Measurements from ENCODE around the gene DNMT1.

The DNMT1 gene

GRCh38 chr19:10133596-10133995 is 61.2 kb downstream of the DNMT1 start:
- Mint-ChIP-seq H3K27me3 (no peaks in the 10 kb centered on the region), H3K9me3 (no peaks in the 10 kb centered on the region), H3K4me1 (no peaks in the 10 kb centered on the region), H3K27ac (no peak overlapping the region), H3K36me3 (ENCODE audit: low read depth) (peaks cover 23% of the 10 kb centered on the region), H3K4me3 (no peak overlapping the region)
- ATAC-seq (no peak), DNase-seq (no peak)

DNA sequence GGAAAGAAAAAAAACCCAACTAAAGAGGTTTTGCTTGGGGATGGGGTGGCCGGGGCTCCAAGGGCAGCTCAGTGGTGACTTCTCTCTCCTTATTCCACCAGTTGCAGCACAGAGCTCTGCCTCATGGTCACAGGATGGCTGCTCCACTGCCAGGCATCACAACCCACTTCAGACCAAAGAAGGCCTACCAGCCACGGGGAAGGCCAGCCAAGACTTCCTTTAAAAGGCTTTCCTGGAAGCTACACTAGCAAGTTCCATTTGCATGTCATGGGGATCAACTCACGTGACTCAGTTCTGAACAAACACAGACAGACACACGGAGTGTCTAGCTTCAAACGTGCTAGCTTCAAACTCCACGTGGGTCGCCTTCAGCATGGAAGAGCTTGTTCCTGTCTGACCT is 61.8 kb downstream of the DNMT1 start:
- no peaks in the 10 kb centered on the region for H3K27me3 Mint-ChIP-seq
- H3K27ac Mint-ChIP-seq = no peak overlapping the region
- no peak overlapping the region for H3K4me3 Mint-ChIP-seq
- ATAC-seq = no peak
- no peaks in the 10 kb centered on the region for H3K9me3 Mint-ChIP-seq
- peaks cover 28% of the 10 kb centered on the region for H3K36me3 Mint-ChIP-seq (ENCODE audit: low read depth)
- no peaks in the 10 kb centered on the region for H3K4me1 Mint-ChIP-seq
- DNase-seq = no peak

- no peaks in the 10 kb centered on the region for H3K9me3 Mint-ChIP-seq
Observed at GRCh38 chr19:10126213-10126639, 68.5 kb downstream of the DNMT1 start.

DNA sequence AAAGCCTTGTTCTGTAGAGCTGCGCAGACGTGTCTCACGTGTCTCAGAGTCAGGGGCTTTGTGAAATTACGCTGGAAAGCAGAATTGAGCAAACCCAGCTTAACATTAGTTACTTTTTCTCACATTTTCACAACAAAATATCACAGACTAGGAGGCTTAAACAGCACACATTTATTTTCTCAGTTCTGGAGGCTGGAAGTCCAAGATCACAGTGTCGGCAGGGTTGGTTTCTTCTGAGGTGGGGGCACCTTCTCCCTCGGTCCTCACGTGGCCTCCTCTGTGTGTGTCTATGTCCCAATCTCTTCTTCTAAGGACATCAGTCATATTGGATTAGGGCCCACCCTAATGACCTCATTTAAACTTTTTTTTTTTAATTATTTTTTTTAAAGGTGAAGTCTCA is 70.3 kb downstream of the DNMT1 start:
- Mint-ChIP-seq H3K27me3 (no peaks in the 10 kb centered on the region), H3K9me3 (no peaks in the 10 kb centered on the region), H3K4me1 (peaks cover 7% of the 10 kb centered on the region), H3K36me3 (ENCODE audit: low read depth) (peaks cover 13% of the 10 kb centered on the region), H3K27ac (no peak overlapping the region), H3K4me3 (no peak overlapping the region)
- DNase-seq (no peak), ATAC-seq (no peak)

More at GRCh38 chr19:10126213-10126639, 68.5 kb downstream of the DNMT1 start:
- DNase-seq (no peak), ATAC-seq (no peak)
- Mint-ChIP-seq H3K27ac (no peak overlapping the region), H3K4me1 (no peaks in the 10 kb centered on the region), H3K27me3 (no peaks in the 10 kb centered on the region), H3K4me3 (no peak overlapping the region), H3K36me3 (ENCODE audit: low read depth) (peaks cover 16% of the 10 kb centered on the region)

- DNase-seq (no peak), ATAC-seq (no peak)
- no peaks in the 10 kb centered on the region for H3K9me3 Mint-ChIP-seq
- no peaks in the 10 kb centered on the region for H3K27me3 Mint-ChIP-seq
- peaks cover 24% of the 10 kb centered on the region for H3K4me1 Mint-ChIP-seq
- no peak overlapping the region for H3K4me3 Mint-ChIP-seq
- H3K36me3 Mint-ChIP-seq (ENCODE audit: low read depth) = peaks cover 16% of the 10 kb centered on the region
- no peak overlapping the region for H3K27ac Mint-ChIP-seq
Observed at GRCh38 chr19:10122045-10122444, 72.7 kb downstream of the DNMT1 start.

DNA sequence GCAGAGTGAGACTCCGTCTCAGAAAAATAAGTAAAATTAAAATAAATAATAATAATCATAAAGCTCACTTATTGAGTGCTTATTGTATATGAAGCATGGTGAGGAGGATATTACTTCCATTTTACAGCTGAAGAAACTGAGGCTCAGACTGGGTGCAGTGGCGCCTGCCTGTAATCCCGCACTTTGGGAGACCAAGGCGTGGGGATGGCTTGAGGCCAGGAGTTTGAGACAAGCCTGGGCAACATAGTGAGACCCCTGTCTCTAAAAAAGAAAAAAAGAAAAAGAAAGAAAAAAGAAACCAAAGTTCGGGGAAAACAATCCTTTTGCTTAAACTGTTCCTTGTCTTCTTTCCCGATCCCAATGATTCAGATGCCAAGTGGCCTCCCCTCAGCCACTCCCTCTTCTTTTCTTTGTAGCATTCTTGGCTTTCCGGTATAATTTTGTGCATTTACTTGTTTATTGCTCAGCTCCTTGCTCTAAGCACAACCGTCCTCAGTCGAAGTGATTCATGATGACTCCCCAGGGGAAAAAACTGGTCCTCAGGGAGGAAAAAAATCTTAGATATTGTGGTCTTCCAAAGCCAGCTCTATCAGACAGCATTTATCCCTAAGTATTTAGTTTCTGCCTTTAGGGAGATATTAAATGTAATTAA is 74.1 kb downstream of the DNMT1 start:
- H3K4me1 Mint-ChIP-seq = peaks cover 29% of the 10 kb centered on the region
- H3K4me3 Mint-ChIP-seq = no peak overlapping the region
- H3K36me3 Mint-ChIP-seq (ENCODE audit: low read depth) = peaks cover 19% of the 10 kb centered on the region
- H3K27me3 Mint-ChIP-seq = no peaks in the 10 kb centered on the region
- no peak for DNase-seq
- no peaks in the 10 kb centered on the region for H3K9me3 Mint-ChIP-seq
- H3K27ac Mint-ChIP-seq = no peak overlapping the region
- ATAC-seq = no peak

- Mint-ChIP-seq H3K9me3 (no peaks in the 10 kb centered on the region), H3K4me1 (peaks cover 36% of the 10 kb centered on the region), H3K27me3 (no peaks in the 10 kb centered on the region), H3K4me3 (peak overlapping the region; percentile 97), H3K36me3 (ENCODE audit: low read depth) (peaks cover 27% of the 10 kb centered on the region), H3K27ac (peak overlapping the region; percentile 93)
- ATAC-seq (no peak), DNase-seq (no peak)
Observed at GRCh38 chr19:10118960-10119359, 75.8 kb downstream of the DNMT1 start.

GRCh38 chr19:10116866-10117616 is 77.7 kb downstream of the DNMT1 start:
- H3K9me3 Mint-ChIP-seq = no peaks in the 10 kb centered on the region
- no peak overlapping the region for H3K27ac Mint-ChIP-seq
- H3K4me3 Mint-ChIP-seq = peak overlapping the region; percentile 59
- ATAC-seq (no peak), DNase-seq (no peak)
- peaks cover 35% of the 10 kb centered on the region for H3K36me3 Mint-ChIP-seq (ENCODE audit: low read depth)
- H3K27me3 Mint-ChIP-seq = no peaks in the 10 kb centered on the region
- peaks cover 53% of the 10 kb centered on the region for H3K4me1 Mint-ChIP-seq

GRCh38 chr19:10116085-10116865 is 78.5 kb downstream of the DNMT1 start:
- no peak for DNase-seq
- peak overlapping the region; percentile 73 for H3K27ac Mint-ChIP-seq
- ATAC-seq = no peak
- H3K4me3 Mint-ChIP-seq = peak overlapping the region; percentile 59
- H3K4me1 Mint-ChIP-seq = peaks cover 60% of the 10 kb centered on the region
- peaks cover 41% of the 10 kb centered on the region for H3K36me3 Mint-ChIP-seq (ENCODE audit: low read depth)
- no peaks in the 10 kb centered on the region for H3K27me3 Mint-ChIP-seq
- no peaks in the 10 kb centered on the region for H3K9me3 Mint-ChIP-seq

DNA sequence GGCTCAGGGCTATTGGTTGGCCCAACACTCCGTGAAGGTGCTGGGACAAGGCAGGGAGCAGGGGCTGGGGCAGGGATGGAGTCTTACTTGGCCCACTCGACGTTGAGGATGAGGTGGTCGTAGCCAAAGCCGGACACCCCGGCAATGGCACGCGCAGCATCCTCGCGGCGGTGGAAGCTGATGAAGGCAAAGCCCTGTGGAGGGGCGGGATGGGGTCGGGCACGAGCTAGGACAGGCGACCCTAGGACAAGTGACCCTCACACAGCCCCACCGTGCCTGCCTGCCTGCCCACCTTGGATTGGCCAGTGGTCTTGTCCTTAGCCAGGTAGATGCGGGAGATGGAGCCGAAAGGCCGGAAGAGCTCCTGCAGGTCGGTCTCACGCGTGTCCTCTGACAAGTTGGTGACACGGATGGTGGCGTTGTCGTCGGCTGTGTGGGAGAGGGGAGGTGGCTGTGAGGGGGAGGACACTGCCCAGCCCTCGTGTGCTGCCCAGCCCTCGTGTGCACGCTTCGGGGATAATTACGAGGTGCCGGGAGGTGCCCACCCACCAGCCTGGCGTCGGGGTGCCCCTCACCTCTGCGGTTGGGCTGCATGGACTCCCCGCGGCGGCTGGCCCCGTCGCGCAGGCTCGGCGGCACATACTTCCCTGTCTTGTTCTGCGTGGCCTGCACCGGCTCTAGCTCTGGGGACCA is 79.2 kb downstream of the DNMT1 start:
- Mint-ChIP-seq H3K27ac (peak overlapping the region; percentile 73), H3K4me3 (peak overlapping the region; percentile 59), H3K36me3 (ENCODE audit: low read depth) (peaks cover 47% of the 10 kb centered on the region), H3K9me3 (no peaks in the 10 kb centered on the region), H3K4me1 (peaks cover 63% of the 10 kb centered on the region), H3K27me3 (no peaks in the 10 kb centered on the region)
- DNase-seq (no peak), ATAC-seq (no peak)

GRCh38 chr19:10114651-10115391 is 79.9 kb downstream of the DNMT1 start:
- Mint-ChIP-seq H3K27ac (peak overlapping the region; percentile 73), H3K27me3 (no peaks in the 10 kb centered on the region), H3K36me3 (ENCODE audit: low read depth) (peaks cover 52% of the 10 kb centered on the region), H3K4me1 (peaks cover 68% of the 10 kb centered on the region), H3K4me3 (no peak overlapping the region), H3K9me3 (no peaks in the 10 kb centered on the region)
- ATAC-seq = peak; percentile 1
- peak; percentile 45 for DNase-seq

DNA sequence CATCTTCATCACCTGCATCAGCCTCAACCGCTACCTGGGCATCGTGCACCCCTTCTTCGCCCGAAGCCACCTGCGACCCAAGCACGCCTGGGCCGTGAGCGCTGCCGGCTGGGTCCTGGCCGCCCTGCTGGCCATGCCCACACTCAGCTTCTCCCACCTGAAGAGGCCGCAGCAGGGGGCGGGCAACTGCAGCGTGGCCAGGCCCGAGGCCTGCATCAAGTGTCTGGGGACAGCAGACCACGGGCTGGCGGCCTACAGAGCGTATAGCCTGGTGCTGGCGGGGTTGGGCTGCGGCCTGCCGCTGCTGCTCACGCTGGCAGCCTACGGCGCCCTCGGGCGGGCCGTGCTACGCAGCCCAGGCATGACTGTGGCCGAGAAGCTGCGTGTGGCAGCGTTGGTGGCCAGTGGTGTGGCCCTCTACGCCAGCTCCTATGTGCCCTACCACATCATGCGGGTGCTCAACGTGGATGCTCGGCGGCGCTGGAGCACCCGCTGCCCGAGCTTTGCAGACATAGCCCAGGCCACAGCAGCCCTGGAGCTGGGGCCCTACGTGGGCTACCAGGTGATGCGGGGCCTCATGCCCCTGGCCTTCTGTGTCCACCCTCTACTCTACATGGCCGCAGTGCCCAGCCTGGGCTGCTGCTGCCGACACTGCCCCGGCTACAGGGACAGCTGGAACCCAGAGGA is 80.6 kb downstream of the DNMT1 start:
- peak; percentile 30 for DNase-seq
- Mint-ChIP-seq H3K4me1 (peaks cover 73% of the 10 kb centered on the region), H3K36me3 (ENCODE audit: low read depth) (peaks cover 58% of the 10 kb centered on the region), H3K4me3 (no peak overlapping the region), H3K27ac (peak overlapping the region; percentile 95), H3K27me3 (no peaks in the 10 kb centered on the region), H3K9me3 (no peaks in the 10 kb centered on the region)
- ATAC-seq = peak; percentile 2

- Mint-ChIP-seq H3K4me3 (peak overlapping the region; percentile 79), H3K27me3 (no peaks in the 10 kb centered on the region), H3K4me1 (peaks cover 73% of the 10 kb centered on the region), H3K27ac (peak overlapping the region; percentile 95), H3K9me3 (no peaks in the 10 kb centered on the region), H3K36me3 (ENCODE audit: low read depth) (peaks cover 58% of the 10 kb centered on the region)
- DNase-seq = peak; percentile 37
- ATAC-seq = peak; percentile 1
Observed at GRCh38 chr19:10113592-10113963, 81.2 kb downstream of the DNMT1 start.

All from activated naive CD8-positive, alpha-beta T cell treated with anti-CD3 and anti-CD28 coated beads, Interleukin-2, amount 50 U/mL, for 24 hours (primary cell).